GM10847 (cell line): ENCODE results near the gene DUSP16.

Experiments used
- POLR2A ChIP-seq: IDR thresholded peaks from 2 replicates; pipeline ENCODE4 v1.6.1; 2011; ENCODE audit not compliant: insufficient read length; ENCODE audit errors: extremely low read depth

Gene DUSP16

GRCh38 chr12:12511895-12512711, 50.6 kb downstream of the DUSP16 start:
- TF ChIP-seq POLR2A: no peak

GRCh38 chr12:12511021-12511783, 51.5 kb downstream of the DUSP16 start:
- no peak for TF ChIP-seq POLR2A

- TF ChIP-seq POLR2A: no peak
These were observed 52.1 kb downstream of the DUSP16 start for GRCh38 chr12:12510551-12510950.

GRCh38 chr12:12510141-12510540, 52.5 kb downstream of the DUSP16 start:
- no peak for TF ChIP-seq POLR2A

- no peak for TF ChIP-seq POLR2A
These were observed 54.1 kb downstream of the DUSP16 start for GRCh38 chr12:12508612-12509011.

GRCh38 chr12:12507121-12507520, 55.5 kb downstream of the DUSP16 start:
- TF ChIP-seq POLR2A: no peak

- TF ChIP-seq POLR2A: no peak
These were observed 56.2 kb downstream of the DUSP16 start for GRCh38 chr12:12506496-12506890.

- TF ChIP-seq POLR2A: no peak
These were observed 56.8 kb downstream of the DUSP16 start for GRCh38 chr12:12505544-12506495.

- no peak for TF ChIP-seq POLR2A
These were observed 59.1 kb downstream of the DUSP16 start for GRCh38 chr12:12503384-12504078.

GRCh38 chr12:12502815-12503151, 59.9 kb downstream of the DUSP16 start:
- TF ChIP-seq POLR2A: no peak

- TF ChIP-seq POLR2A: no peak
These were observed 61.5 kb downstream of the DUSP16 start for GRCh38 chr12:12501121-12501520.

- TF ChIP-seq POLR2A: no peak
These were observed 62.6 kb downstream of the DUSP16 start for GRCh38 chr12:12499909-12500604.

GRCh38 chr12:12498210-12498609, 64.5 kb downstream of the DUSP16 start:
- no peak for TF ChIP-seq POLR2A

- TF ChIP-seq POLR2A: no peak
These were observed 67.1 kb downstream of the DUSP16 start for GRCh38 chr12:12495536-12495935.

GRCh38 chr12:12492547-12492946, 70.1 kb downstream of the DUSP16 start:
- TF ChIP-seq POLR2A: no peak

- no peak for TF ChIP-seq POLR2A
These were observed 71.1 kb downstream of the DUSP16 start for GRCh38 chr12:12491606-12492005.
